ENCODE measurements around the gene MRPL48. TPM values are rescaled to one million over a fixed set of nuclear protein-coding genes. Genes with fewer than 3 reads are reported as not detected.

The MRPL48 gene
- total RNA-seq, 1 experiment from 2014 or later, result 38.7 TPM

- POLR2A ChIA-PET, result no interaction called here
- Mint-ChIP-seq H3K9me3 (no peaks in the 10 kb centered on the region), H3K4me1 (peaks cover 9% of the 10 kb centered on the region), H3K27ac (no peak overlapping the region), H3K4me3 (no peak overlapping the region), H3K27me3 (ENCODE audit: low read depth) (no peaks in the 10 kb centered on the region), H3K36me3 (no peaks in the 10 kb centered on the region; the same call in 1 of the 2 replicates)
- CTCF ChIA-PET, result no interaction called here
- ATAC-seq (no peak), DNase-seq (ENCODE audit: low spot score) (no peak)
- TF ChIP-seq SMAD3 (CRISPR knock-in tag; IDR thresholded peaks at IDR 0.05; ENCODE audit: borderline replicate concordance), result no peak
- TF ChIP-seq STAT6 (CRISPR knock-in tag; conservative IDR thresholded peaks at IDR 0.05; ENCODE audit: low read depth), result no peak
- TF ChIP-seq ZNF281 (CRISPR knock-in tag; IDR thresholded peaks at IDR 0.05), result no peak
- no peak for TF ChIP-seq AR (CRISPR knock-in tag; IDR thresholded peaks at IDR 0.05)
- no peak for TF ChIP-seq MAX (CRISPR knock-in tag; IDR thresholded peaks at IDR 0.05)
- no peak for TF ChIP-seq USF2 (CRISPR knock-in tag; IDR thresholded peaks at IDR 0.05)
- TF ChIP-seq TEAD4 (CRISPR knock-in tag; IDR thresholded peaks at IDR 0.05), result no peak
- TF ChIP-seq ATF6 (CRISPR knock-in tag; IDR thresholded peaks at IDR 0.05), result no peak
- no peak for TF ChIP-seq ZNF532 (CRISPR knock-in tag; IDR thresholded peaks at IDR 0.05; ENCODE audit: borderline replicate concordance)
- TF ChIP-seq E2F5 (CRISPR knock-in tag; IDR thresholded peaks at IDR 0.05), result no peak
- no peak for TF ChIP-seq GRHL2 (CRISPR knock-in tag; IDR thresholded peaks at IDR 0.05; ENCODE audit: insufficient replicate concordance, severe bottlenecking)
- no peak for TF ChIP-seq E2F1 (CRISPR knock-in tag; IDR thresholded peaks at IDR 0.05)
- TF ChIP-seq JUN (CRISPR knock-in tag; IDR thresholded peaks at IDR 0.05), result no peak
- no peak for TF ChIP-seq SMAD4 (CRISPR knock-in tag; IDR thresholded peaks at IDR 0.05)
These were observed 67.0 kb downstream of the MRPL48 start for GRCh38 chr11:73854680-73855079.
